Neuronal stem cell (in vitro differentiated cells): ENCODE results near the gene MYCBPAP.

Experiments
- DNase-seq: peaks from one replicate; pipeline ENCODE4 v3.0.0-alpha.2; 2013; ENCODE audit warnings: low spot score
- H2AFZ ChIP-seq: one replicate; pipeline ENCODE4 v1.6.1; 2013; ENCODE audit warnings: mild to moderate bottlenecking, low read length, inconsistent platforms
- H2AK5ac ChIP-seq: 2 replicates; pipeline ENCODE4 v1.6.1; 2013; ENCODE audit warnings: low read depth, mild to moderate bottlenecking, inconsistent platforms, low read length, moderate library complexity, mixed read lengths
- H2BK120ac ChIP-seq: 2 replicates; pipeline ENCODE4 v1.6.1; 2013; ENCODE audit warnings: low read depth, mild to moderate bottlenecking, inconsistent platforms, low read length, moderate library complexity, mixed read lengths
- H2BK12ac ChIP-seq: one replicate; pipeline ENCODE4 v1.6.1; 2013; ENCODE audit warnings: low read length, inconsistent platforms
- H2BK15ac ChIP-seq: 2 replicates; pipeline ENCODE4 v1.6.1; 2013; ENCODE audit warnings: mild to moderate bottlenecking, low read length, inconsistent platforms, mixed read lengths
- H2BK5ac ChIP-seq: one replicate; pipeline ENCODE4 v1.6.1; 2013; ENCODE audit warnings: inconsistent platforms, mild to moderate bottlenecking, low read length, moderate library complexity
- H3K14ac ChIP-seq: one replicate; pipeline ENCODE4 v1.6.1; 2013; ENCODE audit warnings: low read length, inconsistent platforms
- H3K18ac ChIP-seq: 2 replicates; pipeline ENCODE4 v1.6.1; 2013; ENCODE audit warnings: low read length, inconsistent platforms
- H3K23ac ChIP-seq: 2 replicates; pipeline ENCODE4 v1.6.1; 2013; ENCODE audit warnings: low read depth, mild to moderate bottlenecking, mixed read lengths, low read length, inconsistent platforms; ENCODE audit not compliant: poor library complexity
- H3K27ac ChIP-seq: replicated peaks from 3 replicates; pipeline ENCODE4 v1.5.1; 2013; ENCODE audit warnings: low read length, inconsistent platforms
- H3K27me3 ChIP-seq, 3 experiments: 2 replicates each; pipeline ENCODE4 v1.6.1; 2013; ENCODE audit warnings: low read length in 3 of 3, mild to moderate bottlenecking in 2 of 3, inconsistent platforms in 1 of 3, low read depth in 1 of 3, mixed read lengths in 1 of 3, moderate library complexity in 1 of 3; ENCODE audit not compliant: control insufficient read depth in 3 of 3, insufficient read depth in 3 of 3
- H3K36me3 ChIP-seq, 2 donors: replicated peaks in 1 of 2; 2 replicates each; pipeline ENCODE4 v1.6.1; 2013; ENCODE audit warnings: low read length in 2 of 2; ENCODE audit not compliant: control insufficient read depth in 2 of 2, insufficient read depth in 2 of 2
- H3K4ac ChIP-seq: 2 replicates; pipeline ENCODE4 v1.6.1; 2013; ENCODE audit warnings: inconsistent platforms, mild to moderate bottlenecking, low read length, moderate library complexity
- H3K4me1 ChIP-seq, 2 donors: 1 replicate in 1 of 2; 2 replicates in 1 of 2; pipeline ENCODE4 v1.6.1; 2013; ENCODE audit warnings: low read length in 2 of 2, low read depth in 1 of 2; ENCODE audit not compliant: control insufficient read depth in 2 of 2, insufficient read depth in 1 of 2
- H3K4me2 ChIP-seq: one replicate; pipeline ENCODE4 v1.6.1; 2013; ENCODE audit warnings: mild to moderate bottlenecking, low read length, inconsistent platforms; ENCODE audit not compliant: insufficient read depth, poor library complexity, severe bottlenecking
- H3K4me3 ChIP-seq, 2 donors: 2 replicates each; pipeline ENCODE4 v1.5.1; 2013; ENCODE audit warnings: low read length in 2 of 2, mild to moderate bottlenecking in 2 of 2, inconsistent platforms in 1 of 2, moderate library complexity in 1 of 2
- H3K79me1 ChIP-seq: one replicate; pipeline ENCODE4 v1.6.1; 2013; ENCODE audit warnings: low read depth, mild to moderate bottlenecking, inconsistent platforms, low read length, moderate library complexity
- H3K9ac ChIP-seq: one replicate; pipeline ENCODE4 v1.6.1; 2013; ENCODE audit warnings: mild to moderate bottlenecking, low read depth, low read length, inconsistent platforms; ENCODE audit not compliant: poor library complexity
- H3K9me3 ChIP-seq, 2 donors: replicated peaks in 1 of 2; 2 replicates each; pipeline versions ENCODE3 to v1.6.1; 2013; ENCODE audit warnings: low read length in 2 of 2, mild to moderate bottlenecking in 2 of 2, inconsistent platforms in 1 of 2, low read depth in 1 of 2, mixed read lengths in 1 of 2, moderate library complexity in 1 of 2; ENCODE audit not compliant: control insufficient read depth in 2 of 2, insufficient read depth in 1 of 2
- H4K8ac ChIP-seq: one replicate; pipeline ENCODE4 v1.6.1; 2013; ENCODE audit warnings: low read depth, mild to moderate bottlenecking, inconsistent platforms, low read length, moderate library complexity
- H4K91ac ChIP-seq: one replicate; pipeline ENCODE4 v1.6.1; 2013; ENCODE audit warnings: low read length, low read depth, mild to moderate bottlenecking, inconsistent platforms; ENCODE audit not compliant: poor library complexity
- WGBS, 2 donors: extraction: QIAGEN DNeasy Blood & Tissue Kit; methylation state at CpG; one replicate each; pipeline ENCODE4 v1.1.7; 2013; ENCODE audit warnings: missing lambda C conversion rate in 2 of 2, mixed read lengths in 1 of 2; ENCODE audit not compliant: insufficient read length in 2 of 2, insufficient replicate concordance in 1 of 2; ENCODE audit errors: extremely low coverage in 2 of 2; 5-methylcytosine and 5-hydroxymethylcytosine counted together

The MYCBPAP gene

GRCh38 chr17:50460831-50461526 is 47.3 kb upstream of the MYCBPAP start:
- H3K4ac ChIP-seq: no peak overlapping the region
- H4K91ac ChIP-seq: no peak overlapping the region
- no peak overlapping the region for H3K27ac ChIP-seq
- H2BK120ac ChIP-seq: no peak overlapping the region
- H4K8ac ChIP-seq: no peak overlapping the region
- H3K36me3 ChIP-seq: no peaks in the 10 kb centered on the region
- DNase-seq: no peak
- no peak overlapping the region for H2BK15ac ChIP-seq
- peak overlapping the region; percentile 63 for H3K14ac ChIP-seq
- no CpG with 5 or more reads among the region's 9 CpGs for WGBS, 2 donors
- H3K79me1 ChIP-seq: no peaks in the 10 kb centered on the region
- peak overlapping the region; percentile 70 for H3K23ac ChIP-seq
- peaks cover 0 to 18% (median 0%) of the 10 kb centered on the region in 3 experiments for H3K27me3 ChIP-seq
- H2AK5ac ChIP-seq: no peak overlapping the region
- H3K4me1 ChIP-seq: no peaks in the 10 kb centered on the region
- H2AFZ ChIP-seq: no peak overlapping the region
- H3K9ac ChIP-seq: no peak overlapping the region
- H3K4me3 ChIP-seq: no peak overlapping the region
- H3K9me3 ChIP-seq: peaks cover 0 to 2% of the 10 kb centered on the region in 2 donors
- no peak overlapping the region for H2BK12ac ChIP-seq
- H3K4me2 ChIP-seq: no peak overlapping the region
- H3K18ac ChIP-seq: peak overlapping the region; percentile 13
- no peak overlapping the region for H2BK5ac ChIP-seq

- Histone ChIP-seq H3K23ac (no peak overlapping the region), H3K14ac (peak overlapping the region; percentile 77), H3K4me2 (no peak overlapping the region), H3K9me3 (peaks cover 0 to 2% of the 10 kb centered on the region in 2 donors), H3K4ac (no peak overlapping the region), H3K79me1 (no peaks in the 10 kb centered on the region), H3K36me3 (no peaks in the 10 kb centered on the region), H4K8ac (no peak overlapping the region), H2BK5ac (no peak overlapping the region), H3K27ac (no peak overlapping the region), H2BK120ac (no peak overlapping the region), H2AFZ (no peak overlapping the region), H3K4me1 (no peaks in the 10 kb centered on the region), H2BK12ac (no peak overlapping the region), H3K27me3 (peaks cover 0 to 22% (median 2%) of the 10 kb centered on the region in 3 experiments), H2BK15ac (no peak overlapping the region), H4K91ac (no peak overlapping the region), H3K18ac (no peak overlapping the region), H3K4me3 (no peak overlapping the region), H2AK5ac (no peak overlapping the region), H3K9ac (peak overlapping the region; percentile 65)
- WGBS, 2 donors: no CpG with 5 or more reads among the region's 14 CpGs
- no peak for DNase-seq
Measured at GRCh38 chr17:50461550-50462132, 46.6 kb upstream of the MYCBPAP start.

- no peak for DNase-seq
- H2AK5ac ChIP-seq: no peak overlapping the region
- no peak overlapping the region for H2BK120ac ChIP-seq
- no peak overlapping the region for H4K91ac ChIP-seq
- no peak overlapping the region for H3K23ac ChIP-seq
- H3K9ac ChIP-seq: peak overlapping the region; percentile 63
- no peak overlapping the region for H3K14ac ChIP-seq
- no peak overlapping the region for H2BK12ac ChIP-seq
- H3K36me3 ChIP-seq: no peaks in the 10 kb centered on the region
- no peak overlapping the region for H3K4ac ChIP-seq
- WGBS, 2 donors: no CpG with 5 or more reads among the region's 9 CpGs
- peaks cover under 1 to 2% of the 10 kb centered on the region in 2 donors for H3K9me3 ChIP-seq
- no peak overlapping the region for H3K18ac ChIP-seq
- H3K4me3 ChIP-seq: no peak overlapping the region
- H3K27me3 ChIP-seq: peaks cover 0 to 30% (median 10%) of the 10 kb centered on the region in 3 experiments
- no peaks in the 10 kb centered on the region for H3K4me1 ChIP-seq
- H2AFZ ChIP-seq: no peak overlapping the region
- no peak overlapping the region for H3K27ac ChIP-seq
- H2BK5ac ChIP-seq: no peak overlapping the region
- no peaks in the 10 kb centered on the region for H3K79me1 ChIP-seq
- H3K4me2 ChIP-seq: no peak overlapping the region
- no peak overlapping the region for H4K8ac ChIP-seq
- no peak overlapping the region for H2BK15ac ChIP-seq
Measured at GRCh38 chr17:50462446-50462845, 45.8 kb upstream of the MYCBPAP start.

GRCh38 chr17:50464121-50464520 is 44.1 kb upstream of the MYCBPAP start:
- Histone ChIP-seq H3K36me3 (no peaks in the 10 kb centered on the region), H2BK120ac (no peak overlapping the region), H4K8ac (no peak overlapping the region), H2AK5ac (no peak overlapping the region), H3K27ac (no peak overlapping the region), H3K4me3 (no peak overlapping the region), H3K9ac (no peak overlapping the region), H2BK12ac (no peak overlapping the region), H3K79me1 (no peaks in the 10 kb centered on the region), H3K4ac (no peak overlapping the region), H3K18ac (no peak overlapping the region), H3K27me3 (peaks cover 10 to 44% (median 26%) of the 10 kb centered on the region in 3 experiments), H3K9me3 (peaks cover 4 to 8% of the 10 kb centered on the region in 2 donors), H3K14ac (no peak overlapping the region), H2BK15ac (no peak overlapping the region), H3K4me2 (no peak overlapping the region), H3K23ac (no peak overlapping the region), H2BK5ac (no peak overlapping the region), H4K91ac (no peak overlapping the region), H3K4me1 (peaks cover 0 to 4% of the 10 kb centered on the region in 2 donors), H2AFZ (no peak overlapping the region)
- DNase-seq: no peak
- no CpG with 5 or more reads among the region's 3 CpGs for WGBS, 2 donors
